Stimulated activated CD4-positive, alpha-beta T cell treated with anti-CD3 and anti-CD28 coated beads, Interleukin-12 subunit alpha, Interleukin-12 subunit beta, amount 100 ng/mL, for 4 hours (primary cell): ENCODE measurements around the gene ACSBG1.

Experiments used
- DNase-seq: peaks from one replicate; pipeline ENCODE4 v3.0.0-alpha.2; 2020

ACSBG1 gene

GRCh38 chr15:78234515-78235040 lies at the start of gene ACSBG1:
ACSBG1 (minus strand) TSS chr15:78234565; CDS start chr15:78234501, 64 bp downstream.
- DNase-seq: no peak

GRCh38 chr15:78282324-78282723 lies 48.0 kb upstream of the ACSBG1 start:
- DNase-seq: no peak

GRCh38 chr15:78280319-78281072 lies 46.1 kb upstream of the ACSBG1 start:
- DNase-seq: no peak

- DNase-seq: no peak
These were observed 41.9 kb upstream of the ACSBG1 start for GRCh38 chr15:78276064-78276943.

GRCh38 chr15:78274994-78275393 lies 40.6 kb upstream of the ACSBG1 start:
- DNase-seq: no peak

- no peak for DNase-seq
These were observed 38.4 kb upstream of the ACSBG1 start for GRCh38 chr15:78272776-78273175.

- DNase-seq: no peak
These were observed 38.0 kb upstream of the ACSBG1 start for GRCh38 chr15:78272316-78272715.

- DNase-seq: no peak
These were observed 32.4 kb upstream of the ACSBG1 start for GRCh38 chr15:78266806-78267205.

GRCh38 chr15:78266229-78266628 lies 31.9 kb upstream of the ACSBG1 start:
- DNase-seq: no peak

GRCh38 chr15:78265752-78266224 lies 31.4 kb upstream of the ACSBG1 start:
- no peak for DNase-seq

GRCh38 chr15:78265137-78265460 lies 30.7 kb upstream of the ACSBG1 start:
- no peak for DNase-seq

- DNase-seq: peak; percentile 62
These were observed 30.2 kb upstream of the ACSBG1 start, which contains the start of gene DNAJA4 for GRCh38 chr15:78264304-78265136. DNAJA4 (plus strand) TSS chr15:78264562; CDS start chr15:78264764, 202 bp downstream.

GRCh38 chr15:78263907-78264303 lies 29.5 kb upstream of the ACSBG1 start:
- no peak for DNase-seq

GRCh38 chr15:78263351-78263781 lies 29.0 kb upstream of the ACSBG1 start:
- no peak for DNase-seq

GRCh38 chr15:78261062-78261461 lies 26.7 kb upstream of the ACSBG1 start:
- no peak for DNase-seq

GRCh38 chr15:78260489-78260888 lies 26.1 kb upstream of the ACSBG1 start:
- no peak for DNase-seq

- no peak for DNase-seq
These were observed 24.9 kb upstream of the ACSBG1 start for GRCh38 chr15:78259232-78259631.

GRCh38 chr15:78257681-78258080 lies 23.3 kb upstream of the ACSBG1 start:
- no peak for DNase-seq

- no peak for DNase-seq
These were observed 21.7 kb upstream of the ACSBG1 start for GRCh38 chr15:78256044-78256437.

GRCh38 chr15:78255421-78256043 lies 21.2 kb upstream of the ACSBG1 start:
- no peak for DNase-seq

GRCh38 chr15:78251136-78251535 lies 16.8 kb upstream of the ACSBG1 start:
- no peak for DNase-seq

- DNase-seq: no peak
These were observed 14.8 kb upstream of the ACSBG1 start for GRCh38 chr15:78249131-78249530.
